GM18505 (cell line): ENCODE data around the gene ETFB.

Experiments
- ATAC-seq: cut with Tn5 transposase; IDR thresholded peaks from one replicate; pipeline ENCODE4 v1.9.1; 2021; ENCODE audit not compliant: unreplicated experiment
- POLR2A ChIP-seq: IDR thresholded peaks from 4 replicates; pipeline ENCODE4 v1.6.1; 2011; ENCODE audit warnings: borderline replicate concordance; ENCODE audit not compliant: insufficient read depth, insufficient read length; ENCODE audit errors: extremely low read depth

Gene ETFB

GRCh38 chr19:51367565-51368365, 1.6 kb upstream of the ETFB start:
- ATAC-seq, result peak; percentile 67
- TF ChIP-seq POLR2A, result peak; percentile 73

GRCh38 chr19:51367255-51367564, 1.0 kb upstream of the ETFB start:
- ATAC-seq, result no peak
- no peak for TF ChIP-seq POLR2A

- TF ChIP-seq POLR2A, result peak; percentile 78
- ATAC-seq, result peak; percentile 2
These were observed 434 bp upstream of the ETFB start for GRCh38 chr19:51366389-51367254.

GRCh38 chr19:51365211-51365964, 800 bp downstream of the ETFB start:
- no peak for ATAC-seq
- TF ChIP-seq POLR2A, result no peak

DNA sequence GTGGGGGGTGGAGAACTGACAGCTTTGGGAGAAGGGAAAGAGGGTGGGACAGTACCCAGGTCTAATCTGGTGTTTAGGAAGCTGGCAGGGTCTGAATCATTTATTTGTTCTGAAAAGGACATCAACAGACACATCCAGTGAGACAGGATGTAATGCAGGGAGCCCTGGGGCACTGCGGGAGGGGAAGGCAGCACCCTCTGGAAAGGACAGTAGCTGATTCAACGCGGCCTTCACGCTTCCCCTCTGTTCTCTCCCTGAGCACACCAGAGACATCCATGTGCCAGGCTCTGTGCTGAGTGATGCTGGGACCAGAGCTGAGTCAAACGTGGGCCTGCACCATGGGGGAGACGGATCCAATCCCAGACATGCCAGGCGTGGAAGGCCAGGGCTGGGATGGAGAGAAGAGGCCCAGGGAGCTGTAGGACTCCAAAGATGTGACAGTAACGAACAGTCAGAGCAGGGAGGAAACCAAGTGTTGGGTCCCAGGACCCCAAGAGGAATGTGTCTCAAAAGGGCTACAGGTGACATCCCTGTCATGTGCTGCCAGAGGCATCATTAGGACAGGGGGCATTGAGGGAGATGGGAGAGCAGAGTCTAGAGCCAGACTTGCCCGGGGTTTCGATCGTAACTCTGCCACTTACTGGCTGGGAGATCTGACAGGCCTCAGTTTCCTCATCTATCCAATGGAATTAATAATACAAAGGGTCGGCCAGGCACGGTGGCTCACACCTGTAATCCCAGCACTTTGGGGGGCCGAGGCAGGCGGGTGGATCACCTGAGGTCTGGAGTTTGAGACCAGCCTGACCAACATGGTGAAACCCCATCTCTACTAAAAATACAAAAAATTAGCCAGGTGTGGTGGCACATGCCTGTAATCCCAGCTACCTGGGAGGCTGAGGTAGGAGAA, 1.7 kb downstream of the ETFB start:
- TF ChIP-seq POLR2A, result no peak
- ATAC-seq, result no peak

DNA sequence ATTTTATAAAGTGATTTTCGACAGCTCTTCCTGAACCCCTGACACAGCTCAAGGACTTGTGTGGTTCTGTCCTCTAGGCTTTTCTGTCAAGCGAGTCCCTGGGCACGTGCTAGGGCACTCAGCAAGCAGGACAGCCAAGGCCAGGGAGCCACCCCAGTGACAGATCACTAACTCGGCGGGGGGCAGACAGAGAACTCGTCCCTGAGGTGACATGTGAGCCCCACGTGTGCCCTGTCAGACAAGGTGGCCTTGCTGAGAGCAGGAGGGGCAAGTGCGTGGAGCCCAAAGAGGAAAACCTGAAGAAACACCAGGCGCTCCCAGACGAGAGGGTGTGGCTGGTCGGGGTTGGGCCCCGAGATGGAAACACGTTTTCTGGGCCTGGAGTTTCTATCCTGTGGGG, 4.9 kb downstream of the ETFB start:
- no peak for ATAC-seq
- no peak for TF ChIP-seq POLR2A

DNA sequence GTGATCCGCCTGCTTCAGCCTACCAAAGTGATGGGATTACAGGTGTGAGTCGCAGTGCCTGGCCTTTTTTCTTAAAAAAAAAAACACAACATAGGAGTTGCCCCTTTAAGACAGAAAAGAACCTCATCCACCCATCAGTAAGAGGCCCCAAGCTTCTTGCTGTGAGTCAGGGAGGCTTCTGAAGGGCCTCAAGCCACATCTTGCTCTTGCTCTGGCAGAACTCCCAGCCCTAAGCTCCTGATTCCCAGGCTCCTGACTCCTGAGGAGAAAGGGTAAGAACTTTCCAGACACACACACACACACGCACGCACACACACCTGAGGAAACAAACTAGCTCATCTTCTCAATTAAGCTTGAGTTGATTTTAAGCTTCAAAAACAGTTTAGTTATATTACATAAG, 6.9 kb downstream of the ETFB start:
- TF ChIP-seq POLR2A, result no peak
- no peak for ATAC-seq

DNA sequence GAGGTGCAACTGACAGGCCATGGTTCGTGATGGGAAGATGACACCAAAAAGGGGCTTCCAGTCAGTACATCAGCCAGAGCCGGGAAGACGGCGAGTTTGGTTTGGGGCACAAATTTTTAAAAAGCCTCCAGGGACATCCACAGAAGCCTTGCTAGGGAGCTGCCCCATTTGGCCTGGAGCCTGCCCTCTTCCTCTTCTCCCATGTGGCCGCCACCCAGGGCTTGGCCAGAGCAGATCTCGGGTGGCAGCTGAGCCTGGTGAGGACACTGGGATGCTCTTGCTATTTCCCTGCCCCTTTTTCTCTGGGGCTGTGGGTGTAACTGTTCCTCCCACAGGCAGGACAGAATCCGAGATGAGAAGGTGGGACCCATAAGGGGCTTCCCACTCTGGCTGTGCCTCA, 8.2 kb downstream of the ETFB start:
- no peak for ATAC-seq
- no peak for TF ChIP-seq POLR2A

DNA sequence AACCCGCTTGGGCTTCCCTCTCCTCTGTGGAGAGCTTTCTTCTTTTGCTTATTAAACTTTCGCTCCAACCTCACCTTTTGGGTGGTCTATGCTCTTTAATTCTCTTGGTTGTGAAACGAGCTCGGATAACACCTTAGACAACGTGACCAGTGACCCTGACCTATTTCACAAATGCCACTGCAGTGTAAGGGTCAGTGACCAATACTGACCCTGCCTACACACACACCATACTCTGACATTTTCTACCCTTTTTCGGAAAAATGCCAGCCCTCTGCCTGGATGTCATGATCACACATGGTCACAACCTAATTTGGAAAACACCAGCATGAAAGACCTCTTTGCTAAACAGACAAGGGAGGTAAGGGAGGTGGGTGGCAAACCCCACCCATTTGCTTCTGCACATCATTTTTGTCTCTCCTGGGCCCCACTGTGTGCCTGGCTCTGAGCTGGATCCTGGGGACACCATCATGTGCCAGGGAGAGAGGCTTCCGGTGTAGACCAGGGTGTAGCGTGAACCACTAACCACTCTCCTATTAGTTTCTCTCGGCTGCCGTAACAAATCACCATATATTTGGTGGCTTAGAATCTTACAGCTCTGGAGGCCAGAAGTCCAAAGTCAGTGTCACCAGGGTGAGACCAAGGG, 9.9 kb downstream of the ETFB start:
- no peak for TF ChIP-seq POLR2A
- no peak for ATAC-seq

GRCh38 chr19:51354742-51355148, 11.4 kb downstream of the ETFB start:
- ATAC-seq, result no peak
- no peak for TF ChIP-seq POLR2A

- no peak for TF ChIP-seq POLR2A
- no peak for ATAC-seq
These were observed 12.0 kb downstream of the ETFB start for GRCh38 chr19:51354103-51354741.
